Liver (tissue), 3 donors: ENCODE measurements around the gene SNU13.

Experiments used
- CTCF ChIP-seq: fragments of 150-350 bp; IDR thresholded peaks from 2 replicates; pipeline ENCODE4 v1.5.1; 2017; ENCODE audit warnings: improper control_type of control experiment, low read depth, low read length; ENCODE audit not compliant: missing input control
- FOXA1 ChIP-seq: IDR thresholded peaks from 2 replicates; pipeline ENCODE4 v1.6.1; 2016; ENCODE audit warnings: antibody characterized with exemption
- MAX ChIP-seq: IDR thresholded peaks from 2 replicates; pipeline ENCODE4 v1.6.1; 2016; ENCODE audit warnings: antibody characterized with exemption
- RAD21 ChIP-seq, 2 donors: IDR thresholded peaks; 2 replicates each; pipeline ENCODE4 v1.6.1; 2016; ENCODE audit warnings: antibody characterized with exemption in 2 of 2, mild to moderate bottlenecking in 2 of 2
- TAF1 ChIP-seq: conservative IDR thresholded peaks from 2 replicates; pipeline ENCODE4 v1.6.1; 2016; ENCODE audit warnings: antibody characterized with exemption, mild to moderate bottlenecking
- donor health status: healthy.
- donor health status: healthy.

GRCh38 chr22:41709341-41709740 is 20.7 kb upstream of the SNU13 start:
- TF ChIP-seq MAX (no peak), CTCF (no peak), RAD21 (IDR thresholded peaks at IDR 0.05) (no peak), FOXA1 (no peak), TAF1 (no peak)
